Measurements from ENCODE around the gene DACH2.
"Not testable (repeated sequence)": the region's sequence is repeated elsewhere in the genome, so short reads cannot be mapped to it uniquely, and the experiment has no call there.

The DACH2 gene

DNA sequence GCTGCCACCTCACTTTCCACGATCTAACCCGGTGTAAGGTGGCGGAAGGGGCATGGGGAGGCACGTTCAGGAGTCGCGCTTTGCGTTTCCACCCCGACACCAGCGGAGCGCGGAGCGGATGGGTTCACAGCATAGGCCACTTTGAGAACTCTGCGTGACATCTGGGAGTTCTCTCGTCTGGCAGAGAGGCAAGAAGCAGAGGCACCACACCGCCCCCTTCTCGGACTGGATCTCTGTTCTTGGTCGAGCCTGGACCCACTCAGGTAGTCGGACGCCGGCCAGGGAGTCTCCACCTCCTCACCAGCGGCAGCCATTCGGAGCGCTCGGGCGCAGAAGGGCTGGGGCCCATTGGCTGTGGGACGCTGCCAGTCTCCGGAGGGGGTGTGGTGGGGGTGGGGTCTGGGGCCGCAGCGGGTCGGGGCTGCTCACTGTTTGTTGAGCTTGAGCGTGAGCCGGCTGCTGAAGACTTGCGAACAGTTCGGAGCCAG lies at the start of gene DACH2:
TSS of gene DACH2 (plus strand) at position 428 of the 488 bp plus-strand sequence.
- peak; percentile 80 for DNase-seq (ENCODE audit: low spot score)

DNA sequence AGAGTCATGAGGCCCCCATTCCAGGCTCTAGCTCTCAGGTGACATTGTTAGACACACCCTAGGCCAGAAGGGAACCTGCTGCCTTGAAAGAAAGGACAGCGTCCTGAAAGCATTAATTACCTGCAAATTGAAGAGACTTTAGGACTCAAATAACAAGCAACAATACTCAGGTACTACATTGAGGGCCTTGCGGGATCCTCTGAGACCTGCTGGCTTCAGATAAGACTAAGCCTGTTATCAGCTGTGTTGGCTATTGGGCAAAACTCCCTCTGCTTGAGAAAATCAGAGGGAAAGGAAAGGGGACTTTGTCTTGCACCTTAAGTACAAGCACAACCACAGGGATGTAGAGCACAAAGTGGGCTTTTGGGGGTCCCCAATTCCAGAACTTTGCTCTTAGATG lies 45.9 kb upstream of the DACH2 start:
- DNase-seq (ENCODE audit: low spot score) = no peak

DNA sequence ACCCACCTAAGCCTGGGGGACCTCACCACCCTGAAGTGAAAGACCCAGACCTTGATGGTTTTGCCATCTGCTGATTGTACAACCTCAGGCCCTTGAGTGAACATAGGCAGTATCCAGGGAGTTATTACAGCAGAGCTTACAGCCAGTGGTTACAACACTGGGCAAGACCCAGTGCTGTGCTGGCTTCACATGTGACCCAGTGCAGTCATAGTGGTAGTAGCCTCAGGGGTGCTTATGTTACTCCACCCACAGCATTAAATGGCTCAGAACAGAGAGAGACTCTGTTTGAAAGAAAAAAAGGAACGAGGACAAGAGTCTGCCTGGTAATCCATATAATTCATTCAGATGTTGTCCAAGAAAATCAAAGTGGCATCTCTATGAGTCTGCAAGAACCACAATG lies 45.2 kb upstream of the DACH2 start:
- DNase-seq (ENCODE audit: low spot score) = no peak

DNA sequence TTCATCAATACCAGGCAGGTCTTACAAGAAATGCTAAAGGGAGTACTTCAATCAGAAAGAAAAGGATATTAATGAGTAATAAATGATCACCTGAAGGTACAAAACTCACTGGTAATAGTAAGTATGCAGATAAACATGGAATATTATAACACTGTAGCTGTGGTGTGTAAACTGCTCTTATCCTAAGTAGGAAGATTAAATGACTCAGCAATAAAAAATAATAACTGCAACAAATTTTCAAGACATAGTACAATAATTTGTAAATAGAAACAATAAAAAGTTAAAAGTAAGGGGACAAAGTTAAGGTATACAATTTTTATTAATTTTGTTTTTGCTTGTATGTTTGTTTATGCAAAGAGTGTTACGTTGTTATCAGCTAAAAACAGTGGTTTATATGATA lies 43.7 kb upstream of the DACH2 start:
- no peak for DNase-seq (ENCODE audit: low spot score)

DNA sequence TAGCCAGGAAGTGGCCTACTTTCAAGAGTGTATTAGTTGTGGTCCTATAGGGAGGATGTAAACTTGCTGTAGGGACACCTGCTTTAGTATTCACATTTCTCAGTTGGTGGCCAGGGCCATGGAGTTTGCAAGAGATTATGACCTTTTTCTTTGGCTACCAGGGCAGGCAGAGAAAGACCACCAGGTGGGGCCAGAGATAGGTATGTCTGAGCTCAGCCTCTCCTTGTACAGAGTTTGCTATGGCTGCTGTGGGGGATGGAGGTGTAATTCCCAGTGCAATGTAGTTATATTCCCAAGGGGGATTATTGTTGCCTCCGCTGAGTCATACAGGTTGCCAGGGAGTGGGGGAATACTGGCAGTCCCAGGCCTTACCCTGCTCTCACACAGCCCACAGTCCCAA lies 26.3 kb upstream of the DACH2 start:
- DNase-seq (ENCODE audit: low spot score) = no peak

DNA sequence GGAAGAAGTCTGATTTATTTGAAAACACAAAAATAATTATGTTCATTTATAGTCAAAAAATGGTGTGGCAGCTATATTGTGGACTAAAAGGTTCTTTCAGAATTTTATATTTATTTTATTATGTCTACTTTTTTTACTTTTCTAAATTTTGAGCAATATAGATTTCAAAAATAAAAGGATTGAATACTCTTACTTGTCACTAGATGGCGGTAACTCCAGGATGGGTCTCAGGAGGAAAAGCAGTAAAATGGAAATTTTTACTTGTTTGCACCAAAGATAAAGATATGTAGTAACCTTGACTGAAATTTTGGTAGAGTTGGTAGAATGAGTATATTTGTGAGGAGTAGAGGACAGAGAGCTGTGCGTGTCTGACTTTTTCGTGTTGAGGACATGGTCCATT lies 14.5 kb upstream of the DACH2 start:
- no peak for DNase-seq (ENCODE audit: low spot score)

DNA sequence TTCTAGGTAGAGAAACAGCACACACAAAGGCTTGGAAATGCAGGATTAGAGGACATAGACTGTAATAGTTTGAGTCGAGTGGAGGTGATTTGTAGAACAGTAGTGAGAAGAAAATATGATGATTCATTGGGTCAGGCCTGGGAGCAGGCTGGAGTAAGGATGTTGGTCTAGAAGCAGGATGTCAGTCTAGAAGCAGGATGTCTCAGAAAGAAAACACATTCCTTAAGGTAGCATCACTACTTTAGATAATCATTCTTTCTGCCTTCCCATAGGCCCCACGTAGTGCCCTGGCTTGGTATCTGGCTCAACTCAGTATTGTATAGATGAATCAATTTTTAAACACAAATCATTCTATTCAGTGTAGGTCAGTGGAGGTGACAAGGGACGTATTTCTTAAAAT lies 11.2 kb upstream of the DACH2 start:
- no peak for DNase-seq (ENCODE audit: low spot score)

DNA sequence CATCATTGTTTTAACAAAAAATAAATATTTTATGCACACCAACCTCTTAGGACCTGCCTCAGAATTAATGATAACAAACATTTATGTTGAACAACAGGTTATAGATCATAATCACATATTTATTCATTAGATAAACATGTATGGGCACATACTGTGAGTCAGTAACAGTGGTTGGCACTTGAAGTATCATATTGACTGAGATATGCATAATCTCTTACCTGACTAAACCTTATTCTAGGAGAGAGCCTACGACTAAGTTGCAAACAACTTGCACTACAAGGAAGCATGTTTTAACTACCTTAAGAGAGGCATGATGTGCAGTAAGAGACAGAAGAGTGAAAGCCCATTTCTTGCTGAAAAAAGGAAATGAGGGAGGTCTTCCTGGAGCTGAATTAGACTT lies 6.5 kb upstream of the DACH2 start:
- no peak for DNase-seq (ENCODE audit: low spot score)

DNA sequence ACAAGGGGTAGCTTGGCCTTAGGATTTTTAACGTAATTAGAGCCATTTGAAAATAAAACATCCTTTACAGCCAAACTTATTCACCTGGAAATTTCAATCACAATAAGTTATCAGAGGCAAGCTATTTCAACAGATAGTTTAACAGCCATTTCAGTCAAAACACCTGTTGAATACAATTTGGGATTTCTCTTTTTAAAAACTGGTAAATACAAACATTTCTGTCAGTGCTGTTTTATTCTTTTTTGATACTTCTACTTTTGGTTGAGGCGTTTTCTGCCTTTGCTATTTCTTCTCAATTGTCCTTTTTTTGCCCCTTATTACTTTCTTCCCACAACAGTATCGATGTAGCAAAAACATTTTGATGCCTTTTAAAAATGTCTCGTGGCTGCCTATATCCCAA lies 2.1 kb upstream of the DACH2 start:
- no peak for DNase-seq (ENCODE audit: low spot score)

DNA sequence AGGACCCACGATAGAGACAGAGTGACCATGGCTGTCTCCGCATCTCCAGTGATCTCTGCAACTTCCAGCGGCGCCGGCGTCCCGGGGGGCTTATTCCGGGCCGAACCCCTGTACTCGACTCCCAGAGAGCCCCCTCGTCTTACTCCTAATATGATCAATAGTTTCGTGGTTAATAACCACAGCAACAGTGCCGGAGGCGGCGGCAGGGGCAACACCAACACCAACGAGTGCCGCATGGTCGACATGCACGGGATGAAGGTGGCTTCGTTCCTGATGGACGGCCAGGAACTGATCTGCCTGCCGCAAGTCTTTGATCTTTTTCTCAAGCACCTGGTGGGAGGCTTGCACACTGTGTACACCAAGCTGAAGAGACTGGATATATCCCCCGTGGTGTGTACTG lies 343 bp downstream of the DACH2 start:
- no peak for DNase-seq (ENCODE audit: low spot score)

DNA sequence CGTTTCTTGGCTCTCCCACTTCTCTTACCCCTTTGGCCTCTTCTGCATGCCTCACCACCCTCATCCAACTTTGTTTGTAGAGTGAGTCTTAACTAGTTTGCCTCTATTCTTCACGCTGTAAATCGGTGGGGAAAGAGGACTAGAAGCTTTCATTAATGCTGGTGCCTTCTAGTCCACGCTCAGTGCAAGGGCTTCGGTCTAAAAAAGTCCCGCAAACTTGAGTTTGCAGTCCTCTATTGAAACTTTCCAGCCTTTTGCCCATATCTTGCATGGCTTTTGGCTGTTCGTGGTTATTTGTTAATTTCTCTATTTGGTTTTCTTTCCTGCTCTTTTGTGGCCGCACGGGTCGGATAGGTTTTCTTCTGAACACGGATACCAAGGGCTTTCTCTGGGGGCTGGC lies 868 bp downstream of the DACH2 start:
- no peak for DNase-seq (ENCODE audit: low spot score)

DNA sequence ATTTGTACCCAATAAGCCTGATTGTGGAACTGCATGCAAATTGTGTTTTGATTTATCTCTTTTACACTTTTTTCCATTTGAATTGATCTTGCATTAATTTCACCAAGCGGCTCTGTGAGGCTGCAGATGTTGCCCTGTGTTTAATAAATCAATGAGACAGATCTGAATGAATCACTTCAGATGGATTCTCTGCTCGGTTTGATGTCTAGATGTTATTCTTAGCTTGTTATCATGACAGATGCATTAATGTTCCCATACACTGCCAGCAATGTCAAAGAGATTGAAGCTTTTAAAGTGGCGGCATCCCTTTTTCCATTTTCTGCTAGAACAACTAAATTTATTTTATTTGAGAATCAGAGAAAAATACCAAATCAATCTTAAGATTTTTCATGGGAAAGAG lies 6.3 kb downstream of the DACH2 start:
- no peak for DNase-seq (ENCODE audit: low spot score)

DNA sequence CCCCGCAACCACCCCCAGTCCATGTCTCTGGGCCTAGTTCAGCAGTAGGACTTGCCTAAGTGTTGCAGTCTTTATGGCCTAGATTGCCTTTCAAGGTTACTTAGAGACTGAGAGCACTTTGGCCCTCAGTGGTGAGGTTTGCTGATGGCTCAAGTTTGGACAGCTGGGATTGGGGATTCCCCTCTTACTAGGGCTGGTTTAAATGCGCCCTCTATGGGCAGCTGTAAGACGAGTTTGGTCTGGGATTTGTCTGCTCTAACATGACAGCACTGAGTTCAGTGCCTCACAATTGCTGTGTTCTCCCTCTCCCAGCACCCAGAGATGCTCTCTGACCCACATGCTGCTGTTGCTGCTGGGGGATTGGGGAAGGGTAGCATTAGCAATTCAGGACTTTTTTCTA lies 23.1 kb downstream of the DACH2 start:
- DNase-seq (ENCODE audit: low spot score) = no peak

DNA sequence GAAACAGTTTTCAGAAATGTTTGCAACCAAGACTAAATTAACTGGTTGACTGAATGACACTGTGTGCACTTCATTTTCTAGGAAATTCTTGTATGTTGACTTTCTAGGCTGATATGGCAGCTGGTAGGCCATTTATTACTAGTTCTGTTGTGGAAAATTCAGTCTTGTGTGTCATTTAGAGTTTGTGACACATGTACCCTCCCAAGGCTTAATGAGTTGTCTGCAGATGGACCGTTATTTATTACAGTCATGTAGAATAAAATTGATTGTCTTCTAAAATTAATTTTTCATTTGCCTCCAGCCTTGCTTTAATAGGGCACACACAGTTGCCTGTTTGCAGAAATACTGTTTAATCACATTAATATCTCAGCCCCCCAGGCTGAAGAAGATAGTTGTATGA lies 30.7 kb downstream of the DACH2 start:
- no peak for DNase-seq (ENCODE audit: low spot score)

DNA sequence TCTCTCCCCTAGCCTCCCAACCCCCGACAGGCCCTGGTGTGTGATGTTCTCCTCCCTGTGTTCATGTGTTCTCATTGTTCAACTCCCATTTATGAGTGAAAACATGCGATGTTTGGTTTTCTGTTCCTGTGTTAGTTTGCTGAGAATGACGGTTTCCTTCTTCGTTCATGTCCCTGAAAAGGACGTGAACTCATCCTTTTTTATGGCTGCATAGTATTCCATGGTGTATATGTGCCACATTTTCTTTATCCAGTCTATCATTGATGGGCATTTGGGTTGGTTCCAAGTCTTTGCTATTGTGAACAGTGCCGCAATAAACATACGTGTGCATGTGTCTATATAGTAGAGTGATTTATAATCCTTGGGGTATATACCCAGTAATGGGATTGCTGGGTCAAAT lies 33.1 kb downstream of the DACH2 start:
- not testable (repeated sequence) for DNase-seq (ENCODE audit: low spot score)

DNA sequence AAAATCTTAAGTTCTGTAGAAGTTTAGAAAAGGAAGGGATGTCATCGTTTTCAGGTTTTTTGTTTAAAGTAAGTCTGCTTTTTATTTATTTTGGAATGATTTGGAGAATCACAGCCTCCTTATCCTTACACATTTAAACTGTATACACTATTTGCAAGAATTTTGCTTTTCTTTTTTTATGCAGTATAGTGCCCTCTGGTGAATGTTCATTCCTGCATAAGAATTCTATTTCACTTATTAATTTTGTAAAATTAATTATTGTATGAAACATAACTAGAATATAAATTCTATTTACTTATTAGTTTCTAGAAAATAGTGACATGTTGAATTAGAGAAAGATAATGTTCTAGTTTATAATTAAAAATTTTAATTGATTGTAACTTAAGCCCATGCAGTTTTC lies 44.6 kb downstream of the DACH2 start:
- no peak for DNase-seq (ENCODE audit: low spot score)

DNA sequence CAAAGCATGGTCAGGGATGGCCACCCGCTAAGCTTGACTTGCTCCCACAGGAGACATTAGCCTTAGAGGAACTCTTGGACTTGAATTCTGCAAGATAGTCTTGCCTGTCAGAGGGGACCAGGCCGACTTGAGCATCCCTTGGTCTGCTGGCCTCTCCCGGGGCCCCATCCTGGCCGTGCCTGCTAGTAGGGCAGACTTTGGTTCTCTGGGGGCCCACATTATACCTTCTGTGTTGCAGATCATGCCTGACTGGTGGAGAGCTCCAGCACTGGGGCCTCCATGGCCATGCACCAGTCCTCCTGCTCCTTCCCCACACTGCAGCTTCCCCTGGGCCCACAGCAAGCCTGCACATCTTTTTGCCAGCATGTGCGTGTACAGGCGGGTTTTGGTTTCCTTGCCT lies 46.5 kb downstream of the DACH2 start:
- no peak for DNase-seq (ENCODE audit: low spot score)

DNA sequence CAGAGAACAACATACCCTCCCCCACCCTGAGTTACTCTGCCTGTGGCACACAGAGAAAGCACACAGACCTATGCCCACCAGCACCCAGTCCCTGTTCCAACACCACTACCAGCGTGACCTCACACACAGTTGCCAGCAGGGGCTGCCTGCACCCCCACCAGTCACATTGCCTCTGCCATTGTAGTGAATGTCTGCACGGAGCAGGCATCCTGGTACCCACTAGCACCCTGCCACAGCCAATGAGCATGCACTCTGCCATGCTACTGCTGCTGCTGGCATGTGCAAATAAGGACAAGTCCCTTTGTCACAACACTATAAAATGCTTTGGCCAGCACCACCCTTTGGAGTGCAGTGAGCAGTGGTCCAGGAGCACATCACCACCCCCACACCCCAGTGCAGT lies 47.1 kb downstream of the DACH2 start:
- no peak for DNase-seq (ENCODE audit: low spot score)

DNA sequence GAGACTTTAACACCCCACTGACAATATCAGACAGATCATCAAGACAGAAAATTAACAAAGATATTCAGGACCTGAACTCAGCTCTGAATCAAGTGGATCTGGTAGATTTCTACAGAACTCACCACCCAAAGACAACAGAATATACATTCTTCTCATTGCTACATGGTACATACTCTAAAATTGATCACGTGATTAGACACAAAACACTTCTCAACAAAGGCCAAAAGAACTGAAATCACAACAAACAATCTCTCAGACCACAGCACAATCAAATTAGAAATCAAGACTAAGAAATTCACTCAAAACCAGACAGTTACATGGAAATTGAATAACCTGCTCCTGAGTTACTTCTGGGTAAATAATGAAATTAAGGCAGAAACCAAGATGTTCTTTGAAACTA lies 49.6 kb downstream of the DACH2 start:
- no peak for DNase-seq (ENCODE audit: low spot score)

DNA sequence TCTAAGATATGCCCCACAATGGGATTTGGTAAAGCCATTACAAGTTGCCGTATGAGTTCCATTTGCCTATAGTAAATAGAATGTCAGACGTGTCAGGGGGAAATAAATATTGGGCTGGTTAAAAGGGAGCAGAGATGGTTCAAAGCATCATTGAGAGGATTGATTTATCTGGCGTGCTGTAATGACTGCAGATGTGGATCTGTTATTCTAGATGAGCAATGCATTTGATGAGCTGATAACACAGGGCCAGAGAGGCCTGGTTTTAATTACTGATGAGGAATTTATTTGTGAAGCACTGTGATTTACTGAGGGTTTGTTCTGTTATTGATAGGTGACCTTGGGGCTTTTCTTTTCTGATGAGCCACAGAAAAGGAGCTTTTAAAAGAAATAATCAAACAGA lies 62.5 kb downstream of the DACH2 start:
- DNase-seq (ENCODE audit: low spot score) = no peak

DNA sequence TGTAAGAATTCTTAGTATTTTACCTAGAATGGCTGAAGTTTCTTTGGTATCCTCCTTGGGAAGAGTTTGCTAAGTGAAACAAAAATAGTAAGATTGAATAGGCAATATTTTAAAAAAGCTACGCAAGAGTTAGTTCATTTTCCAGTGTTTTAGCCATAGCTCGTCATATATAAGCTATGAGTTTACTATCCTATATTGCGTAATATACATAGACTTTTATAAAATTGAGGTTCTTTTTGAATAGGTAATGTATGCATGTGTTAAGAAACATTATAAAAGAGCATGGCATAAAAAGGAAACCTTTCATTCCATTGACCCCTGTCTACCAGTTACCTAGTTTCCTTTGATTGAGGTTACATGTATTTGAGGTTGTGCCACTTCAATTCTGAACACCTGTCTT lies 67.0 kb downstream of the DACH2 start:
- no peak for DNase-seq (ENCODE audit: low spot score)

DNA sequence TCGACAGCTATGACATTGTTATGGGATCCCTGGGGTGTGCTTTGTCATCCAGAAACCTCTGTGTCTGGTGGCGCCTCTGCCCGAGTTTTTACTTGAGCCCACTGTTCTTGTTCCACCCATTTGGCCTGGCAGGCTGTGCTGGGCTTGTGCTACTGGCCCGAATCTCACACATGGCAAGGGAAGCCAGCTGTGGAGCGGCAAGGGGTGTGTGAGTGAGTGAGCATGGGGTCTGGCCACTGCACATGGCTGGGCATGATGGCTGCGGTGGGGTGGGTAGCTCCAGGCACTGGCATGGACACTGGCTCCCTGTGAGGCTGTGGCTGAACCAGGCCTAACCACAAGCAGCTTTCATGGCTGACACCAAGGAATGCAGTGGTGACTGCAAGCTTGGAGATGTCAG lies 89.2 kb downstream of the DACH2 start:
- no peak for DNase-seq (ENCODE audit: low spot score)

DNA sequence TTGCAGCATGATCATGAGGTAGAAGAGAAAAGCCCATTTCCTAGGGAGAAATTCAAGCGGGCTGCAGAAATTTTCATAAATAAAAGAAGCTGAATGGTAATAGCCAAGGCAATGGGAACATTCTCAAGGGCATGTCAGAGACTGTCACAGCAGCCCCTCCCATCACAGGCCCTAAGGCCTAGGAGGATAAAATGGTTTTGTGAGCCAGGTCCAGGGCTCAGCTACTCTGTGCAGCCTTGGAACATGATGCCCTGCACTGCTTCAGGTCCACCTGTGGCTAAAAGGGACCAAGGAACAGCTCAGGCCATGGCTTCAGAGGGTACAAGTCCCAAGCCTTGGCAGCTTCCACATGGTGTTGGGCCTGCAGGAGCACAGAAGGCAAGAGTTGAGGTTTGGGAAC lies 93.3 kb downstream of the DACH2 start:
- no peak for DNase-seq (ENCODE audit: low spot score)

DNA sequence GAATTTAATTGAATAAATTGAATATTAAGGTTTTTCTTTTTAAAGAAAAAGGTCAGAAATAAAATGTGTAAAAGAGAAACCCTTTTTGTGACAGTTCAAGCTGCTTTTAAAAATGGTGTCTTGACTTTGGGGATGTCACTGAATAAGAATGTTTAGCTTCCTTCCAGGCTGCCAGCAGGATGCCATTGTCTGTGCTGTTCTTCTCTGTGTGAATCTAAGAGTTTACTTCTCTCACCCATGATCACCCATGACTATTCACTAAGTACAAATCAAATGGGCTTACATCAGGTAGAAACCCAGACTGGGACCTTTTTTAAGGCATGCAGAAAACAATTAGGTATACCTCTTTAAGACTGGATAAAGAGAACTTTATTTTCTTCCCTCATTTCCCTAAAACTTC lies 115.3 kb downstream of the DACH2 start:
- no peak for DNase-seq (ENCODE audit: low spot score)

DNA sequence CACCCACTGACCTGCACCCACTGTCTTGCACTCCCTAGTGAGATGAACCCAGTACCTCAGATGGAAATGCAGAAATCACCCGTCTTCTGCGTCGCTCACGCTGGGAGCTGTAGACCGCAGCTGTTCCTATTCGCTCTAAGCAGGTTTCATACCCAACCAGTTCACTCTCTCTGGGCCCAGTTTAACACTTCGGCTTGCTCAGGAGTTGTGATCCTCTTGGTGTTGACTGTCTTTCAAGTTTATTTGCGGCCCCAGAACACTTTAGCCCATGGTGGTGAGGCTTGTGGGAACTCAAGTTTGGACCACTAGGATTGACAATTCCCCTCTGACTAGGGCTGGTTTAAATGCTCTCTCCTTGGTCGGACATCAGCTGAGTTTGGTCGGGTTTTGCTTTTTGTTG lies 147.0 kb downstream of the DACH2 start:
- no peak for DNase-seq (ENCODE audit: low spot score)

Data from AG20443 (cell line).